Measurements from ENCODE around the gene CELF4.

DNA sequence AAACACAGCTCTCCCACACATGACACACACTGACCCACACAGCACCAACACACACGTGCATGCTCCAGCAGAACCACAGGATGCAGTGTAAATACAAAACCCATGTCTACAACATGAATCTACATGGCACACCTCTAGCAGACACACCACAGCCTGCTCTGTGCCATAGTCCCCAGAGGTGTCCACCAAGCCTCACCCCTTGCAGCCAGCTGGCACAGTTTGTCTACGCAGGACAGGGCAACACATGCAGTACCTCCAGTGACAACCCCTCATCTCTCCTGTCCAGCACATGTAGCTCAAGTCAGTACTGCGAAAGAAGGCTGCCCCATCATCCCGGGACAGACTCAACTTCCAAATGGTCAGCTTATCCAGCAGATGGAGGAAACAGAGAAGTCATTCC is 18.9 kb downstream of the CELF4 start:
- TF ChIP-seq EZH2 (IDR thresholded peaks at IDR 0.05; ENCODE audit: insufficient read depth, poor library complexity, severe bottlenecking) (no peak), EZH2phosphoT487 (IDR thresholded peaks at IDR 0.05; ENCODE audit: insufficient read depth, low read depth) (no peak)

Measured in GM23248 (cell line).